Activated effector memory CD4-positive, alpha-beta T cell treated with anti-CD3 and anti-CD28 coated beads, Interleukin-2, amount 50 U/mL, for 16 hours (primary cell): Measurements from ENCODE around the gene CHCHD6.

Experiments used
- DNase-seq: peaks from one replicate; pipeline ENCODE4 v3.0.0-alpha.2; 2020

CHCHD6 gene

DNA sequence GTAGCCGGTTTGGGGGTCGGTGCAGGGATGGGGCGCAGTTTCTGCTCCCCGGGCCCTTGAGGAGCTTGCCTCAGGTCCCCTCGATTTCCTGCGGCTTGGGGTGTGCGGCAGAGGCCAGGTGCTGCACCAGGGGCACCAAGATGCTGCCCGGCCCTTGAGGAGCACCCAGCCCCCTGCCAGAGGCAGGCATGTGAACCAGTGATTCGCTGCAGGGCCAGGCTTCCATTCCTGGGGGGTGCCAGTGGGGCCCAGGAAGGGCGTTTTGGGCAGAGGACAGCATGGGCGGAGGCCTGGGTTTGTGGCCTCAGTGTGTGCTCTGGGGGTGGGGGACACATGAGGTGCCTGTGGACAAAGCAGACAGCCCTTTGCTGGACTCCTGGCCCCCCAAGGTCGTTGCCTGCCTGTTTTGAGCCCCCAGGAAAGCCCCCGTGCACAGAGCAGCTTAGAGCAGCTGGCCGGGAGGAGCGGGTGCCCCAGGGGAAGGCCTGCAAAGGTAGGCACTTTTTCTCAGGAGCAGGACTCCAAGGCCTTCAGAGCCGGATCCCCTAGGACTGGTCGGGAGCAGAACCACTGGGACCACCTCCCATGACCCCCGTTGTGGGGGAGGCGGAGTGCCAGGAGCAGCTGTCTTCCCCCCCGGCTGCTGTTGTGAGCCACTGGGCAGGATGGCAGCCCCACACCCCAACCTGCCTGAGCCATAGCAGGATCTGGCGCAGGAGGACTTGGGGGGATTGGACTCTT is 280.5 kb downstream of the CHCHD6 start:
- no peak for DNase-seq

DNA sequence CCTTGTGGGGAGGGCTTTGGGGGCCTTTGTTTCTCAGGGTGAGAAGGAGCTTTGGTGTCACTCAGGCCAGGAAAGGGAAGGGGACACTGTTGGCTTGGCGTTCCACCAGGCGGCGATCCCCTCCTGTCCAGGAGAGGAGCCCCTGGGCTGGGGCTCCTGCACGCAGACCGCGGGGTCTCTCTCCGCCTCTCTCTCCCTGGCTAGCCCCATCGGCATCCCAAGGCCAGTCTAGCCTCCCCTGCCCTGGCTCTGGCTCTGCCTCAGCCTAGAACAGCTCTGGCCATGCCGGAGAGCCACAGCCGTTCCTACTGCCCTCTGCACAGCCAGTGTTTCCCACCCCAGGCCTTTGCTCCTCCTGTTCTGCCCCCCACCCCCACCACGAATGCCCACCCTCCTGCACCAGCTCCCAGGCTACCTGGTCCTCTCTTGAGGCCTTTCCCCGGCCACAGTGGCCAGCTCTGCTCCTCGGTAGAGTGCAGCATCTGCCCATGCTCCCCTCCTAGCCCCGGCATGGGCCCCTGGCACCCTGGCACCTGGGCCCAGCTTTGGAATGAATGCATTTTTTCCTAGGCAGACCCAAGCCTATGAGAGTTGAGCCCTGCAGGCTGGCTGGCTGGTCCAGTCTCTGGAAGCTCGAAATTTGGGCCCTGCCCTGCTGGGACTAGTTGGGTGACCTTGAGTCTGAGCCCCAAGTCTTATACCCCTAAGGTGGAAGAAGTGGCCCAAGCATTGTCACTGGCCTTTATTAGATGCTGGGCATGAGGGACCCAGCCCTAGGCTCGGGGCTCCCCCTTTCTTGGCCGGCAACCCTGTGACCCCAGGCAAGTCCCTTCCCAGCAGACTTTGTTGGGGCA is 281.3 kb downstream of the CHCHD6 start:
- DNase-seq = no peak

DNA sequence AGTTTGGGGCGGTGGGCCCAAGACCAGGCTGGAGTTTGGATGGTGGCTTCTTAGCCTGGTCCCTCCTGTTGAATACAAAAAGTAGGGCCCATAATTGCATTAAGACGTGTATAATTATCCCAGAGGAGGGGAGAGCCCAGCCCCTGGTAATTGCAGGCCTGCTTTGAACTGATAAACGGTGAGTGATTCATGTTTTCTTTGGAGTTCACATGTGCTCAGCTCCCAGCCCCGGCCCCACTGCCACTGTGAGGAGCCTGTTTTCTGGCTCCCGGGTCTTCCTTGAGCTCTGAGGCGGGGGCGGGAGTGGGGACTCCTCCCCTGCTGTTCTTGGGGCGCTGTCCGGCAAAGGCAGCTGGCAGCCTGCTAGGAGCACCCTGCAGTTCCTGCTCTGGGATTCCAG is 282.0 kb downstream of the CHCHD6 start:
- no peak for DNase-seq

DNA sequence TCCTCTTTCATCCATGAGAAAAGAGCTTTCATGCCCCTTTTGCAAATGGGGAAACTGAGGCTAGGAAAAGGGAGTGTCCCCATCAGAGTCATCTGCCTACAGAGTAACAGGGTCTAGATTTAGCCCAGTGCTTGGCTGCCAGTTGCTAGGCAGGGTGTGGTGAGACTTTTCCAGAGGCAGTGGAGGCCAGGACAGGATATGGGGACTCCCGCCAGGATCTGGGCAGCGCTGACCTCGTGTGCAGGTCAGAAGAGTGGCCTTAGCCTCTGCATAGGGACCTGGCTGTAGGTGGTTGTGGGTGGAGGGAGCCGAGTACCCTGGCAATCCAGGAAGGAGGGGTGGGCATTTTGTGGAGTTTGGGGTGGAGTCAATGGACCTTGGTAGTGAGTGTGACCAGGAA is 283.1 kb downstream of the CHCHD6 start:
- no peak for DNase-seq

DNA sequence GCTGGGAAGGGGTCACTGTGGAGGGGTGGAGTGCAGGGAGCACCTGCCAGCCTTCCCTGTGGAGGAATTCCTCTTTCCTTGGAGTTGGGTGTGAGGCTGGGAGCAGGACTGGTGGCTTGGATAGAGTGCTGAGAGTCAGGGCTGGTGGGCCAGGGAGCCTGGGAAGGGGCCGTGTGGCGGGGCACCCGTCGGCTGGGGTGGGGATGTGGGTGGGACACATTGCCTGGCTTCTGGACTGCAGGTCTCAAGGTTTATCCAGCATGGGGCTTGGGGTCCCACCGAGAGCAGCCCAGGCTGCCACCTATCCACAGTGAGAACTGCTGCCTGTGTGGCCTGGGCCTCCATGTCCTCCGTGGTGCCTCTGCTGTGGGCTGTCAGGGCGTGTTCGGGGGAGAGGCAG is 283.6 kb downstream of the CHCHD6 start:
- no peak for DNase-seq

DNA sequence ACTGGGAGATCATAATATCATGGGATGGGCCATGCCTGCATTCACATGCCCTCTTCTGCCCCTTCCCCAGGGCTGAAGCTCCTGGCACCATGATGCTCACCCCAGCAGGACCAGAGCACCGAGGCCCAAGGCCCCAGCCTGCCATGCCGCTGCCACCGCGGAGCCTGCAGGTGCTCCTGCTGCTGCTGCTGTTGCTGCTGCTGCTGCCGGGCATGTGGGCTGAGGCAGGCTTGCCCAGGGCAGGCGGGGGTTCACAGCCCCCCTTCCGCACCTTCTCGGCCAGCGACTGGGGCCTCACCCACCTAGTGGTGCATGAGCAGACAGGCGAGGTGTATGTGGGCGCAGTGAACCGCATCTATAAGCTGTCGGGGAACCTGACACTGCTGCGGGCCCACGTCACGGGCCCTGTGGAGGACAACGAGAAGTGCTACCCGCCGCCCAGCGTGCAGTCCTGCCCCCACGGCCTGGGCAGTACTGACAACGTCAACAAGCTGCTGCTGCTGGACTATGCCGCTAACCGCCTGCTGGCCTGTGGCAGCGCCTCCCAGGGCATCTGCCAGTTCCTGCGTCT is 284.5 kb downstream of the CHCHD6 start:
- no peak for DNase-seq

DNA sequence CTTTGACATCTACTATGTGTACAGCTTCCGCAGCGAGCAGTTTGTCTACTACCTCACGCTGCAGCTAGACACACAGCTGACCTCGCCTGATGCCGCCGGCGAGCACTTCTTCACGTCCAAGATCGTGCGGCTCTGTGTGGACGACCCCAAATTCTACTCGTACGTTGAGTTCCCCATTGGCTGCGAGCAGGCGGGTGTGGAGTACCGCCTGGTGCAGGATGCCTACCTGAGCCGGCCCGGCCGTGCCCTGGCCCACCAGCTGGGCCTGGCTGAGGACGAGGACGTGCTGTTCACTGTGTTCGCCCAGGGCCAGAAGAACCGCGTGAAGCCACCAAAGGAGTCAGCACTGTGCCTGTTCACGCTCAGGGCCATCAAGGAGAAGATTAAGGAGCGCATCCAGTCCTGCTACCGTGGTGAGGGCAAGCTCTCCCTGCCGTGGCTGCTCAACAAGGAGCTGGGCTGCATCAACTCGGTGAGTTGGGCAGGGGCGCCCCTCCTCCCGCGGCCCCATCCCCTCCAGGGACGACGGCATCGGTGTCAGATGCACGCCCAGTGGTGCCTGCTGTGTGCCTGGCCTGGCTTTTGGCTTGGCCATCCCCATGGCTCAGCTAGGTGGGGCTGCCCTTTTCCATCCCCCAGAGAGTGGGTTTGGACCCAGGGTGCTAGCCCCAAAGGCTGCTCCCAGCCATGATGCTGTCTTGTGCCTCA is 285.4 kb downstream of the CHCHD6 start:
- DNase-seq = no peak

DNA sequence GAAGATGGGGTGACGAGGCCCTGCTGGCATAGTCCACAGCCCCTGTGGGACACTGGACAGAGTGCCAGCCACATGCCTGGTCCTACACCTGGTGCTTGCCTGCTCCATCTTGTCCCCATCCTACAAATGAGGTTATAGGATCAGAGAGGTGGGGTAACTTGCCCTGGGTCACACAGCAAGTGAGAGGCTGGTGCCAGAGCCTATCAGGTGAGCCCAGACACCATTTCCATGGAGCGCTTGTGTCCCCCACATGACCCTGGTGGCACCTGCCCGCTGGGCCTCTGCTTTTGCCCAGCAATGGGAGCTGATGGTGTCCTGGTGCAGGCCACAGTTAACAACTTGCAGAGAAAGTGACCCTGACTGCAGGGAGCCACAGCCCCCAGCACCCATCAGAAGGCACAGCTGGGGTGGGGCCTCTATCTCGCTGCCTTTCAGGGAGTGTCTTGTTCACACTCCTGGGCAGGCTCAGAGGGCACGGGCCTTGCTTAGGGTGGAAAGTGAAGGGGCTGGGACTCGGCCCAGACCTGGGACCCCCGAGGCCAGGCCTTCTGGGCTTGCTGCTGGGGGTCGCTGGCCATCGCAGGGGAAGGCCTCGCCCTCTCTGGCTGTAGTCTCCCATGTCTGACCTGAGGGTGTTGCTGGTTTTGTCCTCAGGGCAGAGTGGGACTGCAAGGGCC is 286.1 kb downstream of the CHCHD6 start:
- DNase-seq = no peak

DNA sequence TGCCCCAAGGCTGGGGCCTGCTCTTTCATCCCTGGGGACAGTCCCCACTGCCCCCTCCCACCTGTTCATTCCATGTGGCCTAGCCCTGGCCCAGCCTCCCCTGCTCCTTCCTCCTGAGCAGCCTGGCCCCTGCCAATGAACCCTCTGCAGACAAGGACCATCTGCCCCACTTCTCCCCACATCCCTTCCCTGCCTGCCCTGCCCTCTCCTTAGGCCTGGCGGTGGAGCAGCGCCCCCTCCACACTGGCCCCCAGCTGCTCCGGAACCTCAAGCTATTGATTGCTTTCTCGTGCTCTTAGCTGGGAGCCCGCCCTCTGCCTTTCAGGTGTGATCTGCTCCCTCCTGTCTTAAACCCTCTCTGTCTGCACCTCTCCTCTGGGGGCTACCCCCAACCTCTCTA is 286.9 kb downstream of the CHCHD6 start:
- no peak for DNase-seq

DNA sequence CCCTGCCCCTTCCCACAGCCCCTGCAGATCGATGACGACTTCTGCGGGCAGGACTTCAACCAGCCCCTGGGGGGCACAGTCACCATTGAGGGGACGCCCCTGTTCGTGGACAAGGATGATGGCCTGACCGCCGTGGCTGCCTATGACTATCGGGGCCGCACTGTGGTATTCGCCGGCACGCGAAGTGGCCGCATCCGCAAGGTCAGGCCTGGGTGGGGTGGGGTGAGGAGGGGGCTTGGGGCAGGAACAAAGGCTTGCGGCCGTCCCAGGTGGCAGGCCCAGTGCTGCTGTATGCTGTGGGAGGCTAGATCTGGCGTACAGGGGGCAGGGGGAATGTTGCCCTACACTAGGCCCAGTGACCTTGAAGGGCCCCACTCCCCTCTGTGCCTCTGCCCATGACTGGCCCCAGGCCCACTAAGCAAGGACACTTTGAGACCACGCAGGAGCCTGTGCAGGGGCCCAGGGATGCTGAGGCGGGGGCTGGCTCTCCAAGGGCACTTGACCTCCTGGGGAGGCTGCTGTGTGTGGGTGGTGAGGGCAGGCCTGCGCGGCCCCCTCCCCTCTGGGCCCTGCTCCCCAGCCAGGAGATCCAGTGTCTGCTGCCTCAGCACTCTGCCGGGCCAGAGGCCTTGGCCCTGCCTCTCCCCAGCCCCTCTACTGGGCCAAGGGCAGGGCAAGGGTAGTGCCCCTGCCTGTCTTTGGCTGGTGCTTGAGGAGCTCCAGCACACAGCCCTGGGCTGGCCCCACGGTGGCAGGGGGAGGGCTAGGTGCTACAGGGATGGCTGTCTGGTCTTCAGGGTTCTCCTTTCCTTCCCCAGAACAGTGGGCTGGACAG is 287.5 kb downstream of the CHCHD6 start:
- DNase-seq = no peak

DNA sequence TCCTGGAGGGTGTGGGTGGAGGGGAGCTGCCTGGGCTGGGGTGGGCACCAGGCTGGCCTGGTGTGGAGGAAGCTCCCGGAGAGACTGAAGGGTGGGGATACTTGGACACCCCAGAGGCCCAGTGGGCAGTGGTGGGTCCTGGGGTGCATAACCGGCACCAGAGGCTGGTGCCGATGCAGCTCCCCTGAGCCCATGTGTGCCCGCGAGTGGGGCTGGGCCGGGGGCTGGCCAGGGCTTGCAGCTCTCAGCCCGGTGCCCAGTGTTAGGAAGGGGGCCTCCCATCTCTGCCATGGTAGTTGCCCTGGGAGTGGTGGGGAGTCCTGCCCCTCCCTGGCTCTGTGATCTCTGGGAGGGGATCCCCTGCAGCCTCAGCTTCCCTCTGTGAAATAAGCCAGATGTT is 288.2 kb downstream of the CHCHD6 start:
- DNase-seq = no peak

DNA sequence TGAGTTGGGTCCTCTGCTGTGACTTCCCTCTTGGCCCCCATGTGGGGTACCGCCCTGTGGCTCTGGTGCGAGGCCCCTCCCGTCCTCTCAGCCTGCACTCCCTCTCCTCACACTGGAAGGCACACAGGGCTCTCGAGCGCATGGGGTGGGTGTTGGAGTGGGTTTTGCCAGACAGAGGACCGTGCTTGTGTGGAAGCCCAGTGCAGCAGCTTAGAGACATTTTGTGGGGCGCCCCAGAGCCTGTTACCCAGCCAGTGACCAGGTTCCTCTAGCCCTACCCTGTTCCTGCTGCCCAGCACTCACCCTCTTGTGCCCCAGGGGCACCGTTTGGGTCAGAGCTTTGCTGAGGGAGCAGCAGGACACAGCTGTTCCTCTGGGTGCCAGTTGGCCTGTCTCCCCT is 288.7 kb downstream of the CHCHD6 start:
- DNase-seq = no peak

DNA sequence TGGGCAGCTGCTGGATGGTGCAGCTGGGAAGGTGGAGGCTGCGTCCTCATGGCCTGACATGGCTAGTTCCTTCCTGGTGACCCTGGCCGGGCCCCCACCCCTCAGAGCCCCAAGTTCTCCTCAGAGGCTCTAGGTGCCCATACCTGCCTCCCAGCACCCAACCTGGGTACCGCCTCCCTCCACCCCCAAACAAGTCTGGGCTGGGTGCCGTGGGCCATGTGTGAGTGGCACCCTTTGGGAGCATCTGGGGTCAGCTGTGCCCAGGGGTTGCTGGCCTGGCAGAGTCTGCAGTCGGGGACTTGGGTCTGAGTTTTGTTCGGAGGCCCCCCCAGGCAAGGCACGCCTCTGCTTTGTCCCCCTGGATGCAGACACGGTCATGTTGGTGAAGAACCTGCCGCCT is 289.4 kb downstream of the CHCHD6 start:
- DNase-seq = no peak

DNA sequence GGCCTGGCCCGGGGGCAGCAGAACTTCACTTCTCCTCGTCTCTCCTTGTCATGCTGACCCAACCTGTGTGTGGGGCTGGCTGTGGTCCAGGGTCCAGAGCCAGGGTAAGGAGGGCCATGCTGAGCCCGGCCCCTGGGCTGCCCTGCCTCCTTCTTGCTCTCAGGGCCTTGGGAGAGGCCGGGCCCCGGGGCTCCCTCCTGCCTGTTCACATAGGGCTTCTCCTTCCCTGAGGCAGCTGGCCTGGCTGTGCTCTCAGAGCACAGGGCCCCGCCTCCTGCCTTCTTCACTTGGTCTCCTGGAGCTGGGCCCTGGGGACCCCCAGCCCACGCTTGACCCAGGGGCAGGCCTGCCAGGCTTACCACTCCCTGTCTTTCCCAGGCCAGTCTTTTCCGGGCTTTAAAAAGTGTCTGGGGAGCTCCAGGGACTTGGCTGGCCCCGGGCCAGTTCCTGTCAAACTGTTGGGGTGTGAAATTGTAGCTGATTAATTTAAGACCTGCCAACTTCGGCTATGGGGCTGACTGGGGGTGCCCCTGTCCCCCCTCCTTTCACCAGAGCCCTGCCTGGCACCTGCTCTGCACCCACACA is 290.7 kb downstream of the CHCHD6 start:
- DNase-seq = no peak

DNA sequence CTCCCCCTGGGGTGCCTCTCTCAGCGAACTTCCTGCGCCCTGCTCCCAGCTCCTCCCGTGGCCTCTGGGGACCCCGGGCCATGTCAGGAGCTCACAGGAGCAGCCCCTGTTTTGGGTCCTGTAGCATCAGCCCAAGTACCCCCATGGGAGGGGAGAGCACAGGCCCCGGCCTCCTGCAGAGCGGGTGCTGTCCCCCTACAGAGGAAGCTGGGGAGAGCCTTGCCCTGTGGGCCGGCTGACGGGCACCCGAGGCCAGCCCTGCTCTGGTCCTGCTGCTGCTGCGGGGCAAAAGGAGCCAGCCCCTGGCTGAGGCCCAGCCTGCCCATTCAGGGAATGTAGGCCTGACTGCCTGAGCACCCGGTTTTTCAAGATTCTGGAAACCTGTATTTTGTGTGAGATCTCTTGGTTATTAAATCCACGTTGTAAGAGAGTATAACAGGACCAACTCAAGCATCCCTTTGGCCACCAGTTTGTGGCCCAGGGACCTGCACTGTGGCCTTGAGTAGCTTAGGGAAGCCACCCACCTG is 291.3 kb downstream of the CHCHD6 start:
- no peak for DNase-seq

DNA sequence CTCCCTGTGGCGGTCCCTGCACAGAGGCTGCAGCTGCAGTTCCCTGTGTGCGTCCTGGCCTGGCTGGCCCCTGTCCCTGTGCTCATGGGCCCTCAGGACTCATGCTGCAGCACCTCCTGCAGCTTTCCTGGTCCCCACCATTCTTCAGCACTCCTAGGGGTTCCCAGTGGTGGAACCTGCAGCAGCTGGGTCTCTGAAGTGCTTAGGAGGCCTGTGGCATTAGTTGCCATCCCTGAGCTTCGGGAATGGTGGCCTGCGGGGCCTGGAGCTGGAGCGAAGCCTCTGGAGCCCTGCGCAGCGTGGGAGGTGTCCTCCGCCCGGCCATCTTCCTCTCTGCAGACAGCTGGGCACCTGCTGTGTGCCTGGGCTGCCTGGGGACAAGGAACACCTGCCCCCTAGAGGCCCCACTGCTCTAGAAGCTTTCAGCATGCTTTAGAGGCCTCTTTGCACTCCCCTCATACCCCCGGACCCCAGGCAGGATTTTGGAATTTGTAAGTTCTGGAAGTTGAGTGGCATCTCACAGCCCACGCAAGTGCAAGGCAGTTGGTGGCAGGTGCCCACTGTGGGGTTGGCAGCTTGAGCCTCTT is 292.0 kb downstream of the CHCHD6 start:
- no peak for DNase-seq

DNA sequence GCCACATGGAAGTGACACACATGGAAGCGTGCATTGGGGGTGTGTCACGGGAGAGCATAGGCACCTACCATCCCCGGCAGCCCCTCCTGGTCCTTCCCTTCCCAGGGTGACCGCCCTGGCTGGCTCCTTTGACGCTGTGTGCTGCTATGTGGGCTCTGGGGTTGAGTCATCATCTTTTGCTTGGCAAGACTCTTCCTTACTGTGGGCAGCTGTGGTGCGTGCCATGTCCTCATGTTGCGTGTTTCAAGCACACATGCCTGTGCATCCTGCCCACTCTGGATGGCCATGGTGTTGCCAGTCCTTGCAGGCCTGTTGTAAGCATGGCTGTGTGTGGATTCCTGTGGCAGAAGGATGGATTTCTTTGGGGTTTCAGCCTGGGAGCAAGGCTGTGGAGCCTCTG is 292.9 kb downstream of the CHCHD6 start:
- DNase-seq = no peak

DNA sequence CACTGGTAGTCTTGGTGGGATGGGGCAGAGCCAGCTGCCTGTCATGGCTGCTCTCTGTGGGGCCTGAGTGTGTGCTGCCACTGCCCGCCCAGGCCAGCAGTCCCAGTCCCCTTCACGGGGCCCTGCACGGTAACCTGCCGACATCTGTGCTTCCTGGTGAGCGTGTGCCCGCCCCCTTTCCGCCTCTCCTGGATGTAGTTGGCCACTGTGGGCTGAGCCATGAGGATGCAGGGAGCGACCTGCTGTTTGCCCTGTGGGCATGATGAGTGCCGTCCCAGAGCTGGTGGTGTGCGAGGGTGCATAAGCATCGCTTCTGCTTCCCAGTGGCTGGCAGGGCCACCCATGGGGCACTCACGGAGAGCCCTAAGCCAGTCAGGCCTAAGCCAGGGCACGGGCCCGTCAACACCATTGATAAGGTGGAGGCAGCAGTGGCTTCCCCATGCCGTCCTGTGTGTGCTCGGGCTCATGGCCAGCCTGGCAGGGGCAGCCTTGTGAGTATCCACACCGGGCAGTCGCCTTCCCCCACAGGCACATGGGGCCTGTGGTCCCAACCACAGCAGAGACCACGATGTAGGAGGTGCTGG is 293.5 kb downstream of the CHCHD6 start:
- no peak for DNase-seq

DNA sequence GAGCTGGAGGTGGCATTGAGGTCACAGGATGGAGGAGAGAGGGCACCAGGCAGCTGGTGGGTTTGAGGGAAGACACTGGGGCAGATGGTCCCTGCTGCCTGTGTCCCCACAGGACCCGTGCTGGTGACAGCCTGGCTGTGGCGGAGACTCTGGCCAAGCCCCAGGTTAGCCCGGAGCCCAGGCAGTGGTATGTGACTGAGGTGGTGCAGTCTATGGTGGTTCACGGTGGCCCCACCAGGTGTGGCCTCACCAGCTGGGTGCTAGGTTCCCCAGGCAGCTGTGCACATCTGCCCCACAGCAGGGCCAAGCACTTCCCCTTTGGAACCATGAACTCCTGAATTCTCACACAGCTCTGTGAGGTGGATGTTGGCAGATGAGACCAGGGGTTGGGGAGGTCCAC is 294.3 kb downstream of the CHCHD6 start:
- DNase-seq = no peak

DNA sequence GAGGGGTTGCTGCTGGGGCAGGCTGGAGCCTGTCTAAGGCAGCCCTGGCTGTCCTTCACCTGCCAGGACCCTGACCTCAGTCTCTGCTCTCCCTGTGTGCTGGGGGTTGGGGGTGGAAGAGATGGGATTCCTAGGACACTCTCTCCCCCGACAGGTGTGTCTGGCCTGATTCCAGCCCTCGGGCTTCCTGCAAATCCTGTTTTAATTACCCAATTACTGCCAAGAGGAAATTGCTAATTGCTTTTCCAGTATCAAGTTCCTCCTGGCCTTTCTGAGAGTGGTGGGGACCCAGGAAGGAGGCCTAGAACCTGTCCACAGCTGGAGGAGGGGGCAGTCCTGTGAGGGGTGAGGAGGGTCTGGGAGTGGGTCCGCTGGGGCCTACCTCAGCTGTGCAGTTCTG is 294.7 kb downstream of the CHCHD6 start:
- DNase-seq = no peak

DNA sequence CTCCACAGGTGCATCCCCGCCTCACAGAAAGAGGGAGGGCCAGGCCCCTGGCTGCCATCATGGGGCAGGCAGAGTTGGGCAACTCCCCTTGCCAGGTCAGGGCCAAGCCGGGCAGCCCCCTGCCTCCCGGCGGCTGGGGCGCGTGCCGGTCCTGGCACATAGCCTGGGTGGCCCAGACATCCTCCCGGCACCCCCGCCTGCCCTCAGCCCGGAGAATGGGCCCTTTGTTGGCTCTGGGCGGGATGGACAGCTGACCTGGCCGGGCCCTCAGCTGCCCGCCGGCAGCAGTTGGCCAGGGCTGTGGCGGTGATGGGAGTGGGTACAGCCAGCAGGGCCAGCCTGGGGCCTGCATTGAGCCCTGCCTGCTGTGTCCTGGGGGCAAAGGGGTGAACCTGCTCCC is 295.3 kb downstream of the CHCHD6 start:
- DNase-seq = no peak
